Choroid plexus epithelial cell (primary cell): ENCODE measurements around the gene ZFP92.

Experiments used
- DNase-seq: peaks from one replicate; pipeline ENCODE4 v3.0.0-alpha.2; 2010; ENCODE audit warnings: low read depth
- H3K4me3 ChIP-seq: 2 replicates; pipeline ENCODE4 v1.5.1; 2011; ENCODE audit warnings: low read depth, mild to moderate bottlenecking, control low read depth, low read length, moderate library complexity
- CTCF ChIP-seq: conservative IDR thresholded peaks from 2 replicates; pipeline ENCODE4 v1.5.1; 2011; ENCODE audit warnings: low read depth, mild to moderate bottlenecking, control low read depth, inconsistent platforms, low read length, moderate library complexity

Gene ZFP92

GRCh38 chrX:153405426-153405825, 5.8 kb upstream of the ZFP92 start:
- no peak for TF ChIP-seq CTCF
- H3K4me3 ChIP-seq = no peak overlapping the region

DNA sequence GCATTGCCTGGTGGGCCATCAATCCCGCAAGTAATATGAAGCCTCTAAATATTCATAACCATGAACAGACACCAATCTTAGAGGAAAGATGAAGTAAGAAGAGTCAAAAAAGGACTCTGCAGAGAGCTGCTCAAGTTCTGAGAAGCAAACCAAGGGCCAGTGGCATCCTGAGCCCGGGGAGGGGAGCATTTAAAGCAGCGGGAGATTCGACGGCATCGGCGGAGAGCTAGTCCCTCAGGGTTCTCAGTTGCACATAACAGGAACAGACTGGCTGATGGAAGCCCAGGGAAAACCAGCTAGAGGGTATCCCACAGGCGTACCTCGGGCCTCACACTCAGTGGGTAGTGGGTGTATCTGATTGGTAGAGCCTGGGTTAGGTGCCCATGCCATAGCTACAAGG, 5.3 kb upstream of the ZFP92 start:
- DNase-seq = no peak

More at GRCh38 chrX:153405426-153405825, 5.8 kb upstream of the ZFP92 start:
- no peak for DNase-seq

DNA sequence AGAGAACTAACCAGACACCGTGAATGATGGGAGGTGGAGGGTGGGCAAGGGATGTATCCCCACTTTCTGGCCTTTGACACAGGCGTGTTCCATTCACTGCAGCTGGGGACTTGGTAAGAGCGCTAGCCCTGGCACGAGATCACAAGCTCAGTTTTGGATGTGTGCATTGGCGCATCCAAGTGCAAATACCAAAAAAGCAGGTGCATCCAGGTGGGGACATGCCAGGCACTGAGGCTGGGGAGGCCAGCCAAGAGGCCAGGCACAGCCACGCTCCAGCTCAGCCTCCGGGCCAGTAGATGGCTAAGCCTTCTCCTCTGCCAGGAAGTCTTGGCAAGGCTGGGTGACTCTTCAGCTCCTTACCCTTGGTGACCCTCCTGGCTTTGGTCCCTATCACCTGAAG, 4.4 kb upstream of the ZFP92 start:
- TF ChIP-seq CTCF = no peak
- H3K4me3 ChIP-seq = no peak overlapping the region
- no peak for DNase-seq

More for the DNA sequence above, 5.3 kb upstream of the ZFP92 start:
- H3K4me3 ChIP-seq = no peak overlapping the region
- no peak for TF ChIP-seq CTCF

- H3K4me3 ChIP-seq = no peak overlapping the region
- TF ChIP-seq CTCF = no peak
- DNase-seq = no peak
Observed at GRCh38 chrX:153407736-153408135, 3.5 kb upstream of the ZFP92 start.

DNA sequence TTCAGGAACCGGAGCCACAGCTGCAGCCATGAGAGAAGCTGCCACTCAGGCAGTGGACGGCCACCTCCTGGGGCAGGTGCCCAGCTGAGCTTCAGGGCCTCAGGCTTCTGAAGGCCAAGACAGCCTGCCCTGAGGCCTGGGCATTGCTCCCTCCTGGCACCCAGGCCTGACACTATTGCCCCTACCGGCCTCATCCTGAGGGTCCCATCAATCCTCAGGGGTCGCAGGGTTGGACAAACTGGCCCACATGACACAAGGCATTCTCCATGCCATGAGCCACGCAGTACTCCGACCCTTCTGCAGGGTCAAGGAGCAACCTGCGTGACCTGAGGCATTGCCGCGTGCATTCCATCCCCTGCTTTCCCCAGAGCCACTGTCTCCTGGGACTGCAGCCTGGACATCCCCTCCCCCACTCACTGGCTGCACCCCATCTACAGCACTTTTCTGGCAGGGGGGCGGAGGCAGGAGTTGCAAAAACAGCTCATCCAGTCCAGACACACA, 3.0 kb upstream of the ZFP92 start:
- no peak for TF ChIP-seq CTCF
- no peak overlapping the region for H3K4me3 ChIP-seq
- DNase-seq = no peak

GRCh38 chrX:153408871-153409351, 2.4 kb upstream of the ZFP92 start:
- no peak for TF ChIP-seq CTCF

GRCh38 chrX:153409414-153410101, 1.7 kb upstream of the ZFP92 start:
- TF ChIP-seq CTCF = no peak
- no peak overlapping the region for H3K4me3 ChIP-seq
- DNase-seq = no peak

More at GRCh38 chrX:153408871-153409351, 2.4 kb upstream of the ZFP92 start:
- no peak overlapping the region for H3K4me3 ChIP-seq
- no peak for DNase-seq
